HG02798 (cell line): ENCODE results near the gene NYAP1.

Source experiments
- ATAC-seq: cut with Tn5 transposase; IDR thresholded peaks from one replicate; pipeline ENCODE4 v1.9.1; 2021; ENCODE audit warnings: mild to moderate bottlenecking; ENCODE audit not compliant: unreplicated experiment, poor library complexity

The NYAP1 gene

GRCh38 chr7:100456562-100456961 is 27.2 kb upstream of the NYAP1 start:
- ATAC-seq = no peak

- ATAC-seq = no peak
Observed at GRCh38 chr7:100457033-100457432, 26.7 kb upstream of the NYAP1 start.

DNA sequence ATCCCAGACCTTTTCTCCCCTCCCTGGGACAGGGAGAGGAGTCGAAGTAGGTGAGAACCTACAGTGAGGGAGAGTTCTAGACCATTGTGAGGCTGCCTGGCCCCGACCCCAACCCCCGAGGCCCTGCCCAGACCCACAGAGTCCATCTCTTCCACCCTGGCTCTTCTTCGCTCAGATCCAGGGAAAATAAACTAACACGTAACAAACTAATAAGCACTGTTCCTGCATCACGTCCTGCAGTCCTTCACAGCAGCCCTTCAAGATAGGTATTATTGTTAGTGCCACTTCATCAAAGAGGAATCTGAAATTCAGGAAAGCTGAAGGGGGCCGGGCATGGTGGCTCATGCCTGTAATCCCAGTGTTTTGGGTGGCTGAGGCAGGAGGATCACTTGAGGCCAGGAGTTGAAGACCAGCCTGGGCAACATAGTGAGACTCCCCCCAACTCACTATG is 19.5 kb upstream of the NYAP1 start, which contains the start of gene SPACDR:
Gene SPACDR, minus strand, starts transcription at position 51 of the 451 bp plus-strand sequence. CDS start 235 bp downstream, outside the sequence.
- no peak for ATAC-seq

DNA sequence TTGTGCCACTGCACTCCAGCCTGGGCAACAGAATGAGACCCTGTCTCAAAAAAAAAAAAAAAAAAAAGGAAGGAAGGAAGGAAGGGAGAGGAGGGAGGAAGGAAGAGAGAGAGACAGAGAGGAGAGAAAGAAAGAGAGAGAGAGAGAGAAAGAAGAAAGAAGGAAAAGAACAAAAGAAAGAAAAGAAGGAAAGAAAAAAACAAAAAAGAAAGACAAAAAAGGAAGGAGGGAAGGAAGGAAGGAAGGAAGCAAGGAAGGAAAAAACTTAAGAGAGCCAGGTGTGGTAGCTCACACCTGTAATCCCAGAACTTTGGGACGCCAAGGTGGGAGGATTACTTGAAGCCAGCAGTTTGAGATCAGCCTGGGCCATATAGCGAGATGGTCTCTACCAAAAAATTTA is 18.9 kb upstream of the NYAP1 start:
- no peak for ATAC-seq

DNA sequence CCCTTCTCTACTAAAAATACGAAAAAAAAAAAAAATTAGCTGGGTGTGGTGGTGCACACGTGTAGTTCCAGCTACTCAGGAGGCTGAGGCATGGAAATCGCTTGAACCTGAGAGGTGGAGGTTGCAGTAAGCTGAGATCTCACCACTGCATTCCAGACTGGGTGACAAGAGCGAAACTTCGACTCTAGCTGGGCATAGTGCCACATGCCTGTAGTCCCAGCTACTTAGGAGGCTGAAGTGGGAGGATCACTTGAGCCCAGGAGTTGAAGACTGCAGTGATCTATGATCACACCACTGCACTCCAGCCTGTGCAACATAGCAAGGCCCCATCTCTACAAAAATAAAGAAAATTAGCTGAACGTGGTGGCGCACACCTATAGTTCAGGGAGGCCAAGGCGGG is 18.4 kb upstream of the NYAP1 start:
- no peak for ATAC-seq

DNA sequence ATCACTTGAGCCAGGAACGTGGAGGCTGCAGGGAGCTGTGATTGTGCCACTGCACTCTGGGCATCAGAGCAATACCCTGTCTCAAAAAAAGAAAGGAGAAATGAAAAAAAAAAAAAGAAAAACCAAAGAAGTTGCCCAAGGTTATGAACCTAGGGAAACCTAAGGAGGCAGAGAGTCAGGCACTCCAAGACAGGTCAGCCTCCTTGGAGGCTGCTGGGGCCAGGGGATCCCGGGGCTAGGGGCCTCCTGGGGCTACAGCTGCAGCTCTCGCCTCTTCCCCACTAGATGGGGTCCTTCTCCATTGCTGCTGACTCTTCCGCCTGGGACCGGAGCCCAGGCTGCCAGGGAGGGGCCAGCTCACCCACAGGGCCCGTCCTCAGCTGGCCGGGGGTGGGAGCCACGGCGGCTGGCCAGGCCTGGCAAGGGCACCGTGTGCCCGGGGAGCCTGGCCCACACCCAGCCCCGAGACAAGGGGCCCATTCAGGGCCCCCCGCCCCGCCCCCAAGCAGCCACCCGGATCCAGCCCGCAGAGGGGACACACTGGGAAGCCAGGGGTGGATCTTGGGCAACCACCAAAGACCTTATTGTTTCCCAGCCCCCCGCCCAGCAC is 17.9 kb upstream of the NYAP1 start:
- ATAC-seq = no peak

DNA sequence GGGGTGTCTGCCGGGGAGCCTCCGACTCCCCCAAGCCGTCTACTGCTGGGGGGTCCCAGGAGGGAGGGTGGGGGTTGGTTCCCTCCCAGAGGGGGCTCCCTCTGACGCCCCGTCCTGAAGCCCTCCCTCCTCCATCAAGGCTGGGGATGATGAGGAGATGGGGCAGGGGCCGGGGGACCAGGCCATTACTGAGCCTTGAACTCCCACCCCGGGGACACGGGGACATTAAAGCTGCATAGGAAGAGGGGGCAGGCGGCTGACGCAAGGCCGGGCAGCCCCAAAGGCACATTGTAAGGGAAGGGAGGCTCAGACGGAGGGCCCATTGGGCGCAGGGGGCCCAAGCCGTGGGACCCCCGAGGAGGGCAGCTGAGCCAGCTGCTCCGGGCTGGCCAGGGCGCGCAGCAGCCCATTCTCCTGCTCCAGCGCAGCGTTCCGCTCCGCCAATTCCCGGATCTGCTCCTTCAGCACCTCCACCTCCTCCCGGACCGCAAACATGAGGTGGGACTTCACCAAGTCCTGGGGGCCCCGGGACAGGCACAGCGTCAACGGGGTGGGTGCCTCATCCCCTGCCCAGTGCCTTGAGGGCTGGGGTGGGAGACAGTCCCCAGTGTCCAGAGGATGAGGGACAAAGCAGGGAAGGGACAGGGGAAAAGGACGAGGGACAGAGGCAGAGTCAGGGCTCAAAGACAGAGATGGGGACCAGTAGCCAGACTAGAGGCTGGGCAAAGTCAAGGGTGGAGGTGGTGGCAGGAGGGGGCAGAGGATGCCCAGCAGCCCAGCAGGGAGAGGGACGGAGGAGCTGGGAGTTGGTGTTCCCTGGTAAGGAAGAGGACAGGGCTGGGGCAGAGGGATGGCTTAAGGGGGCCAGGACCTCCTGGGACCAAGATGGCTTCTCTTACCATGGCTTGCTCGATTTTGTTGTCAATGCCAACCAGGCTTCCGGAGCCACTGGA is 16.8 kb upstream of the NYAP1 start:
- ATAC-seq = no peak

DNA sequence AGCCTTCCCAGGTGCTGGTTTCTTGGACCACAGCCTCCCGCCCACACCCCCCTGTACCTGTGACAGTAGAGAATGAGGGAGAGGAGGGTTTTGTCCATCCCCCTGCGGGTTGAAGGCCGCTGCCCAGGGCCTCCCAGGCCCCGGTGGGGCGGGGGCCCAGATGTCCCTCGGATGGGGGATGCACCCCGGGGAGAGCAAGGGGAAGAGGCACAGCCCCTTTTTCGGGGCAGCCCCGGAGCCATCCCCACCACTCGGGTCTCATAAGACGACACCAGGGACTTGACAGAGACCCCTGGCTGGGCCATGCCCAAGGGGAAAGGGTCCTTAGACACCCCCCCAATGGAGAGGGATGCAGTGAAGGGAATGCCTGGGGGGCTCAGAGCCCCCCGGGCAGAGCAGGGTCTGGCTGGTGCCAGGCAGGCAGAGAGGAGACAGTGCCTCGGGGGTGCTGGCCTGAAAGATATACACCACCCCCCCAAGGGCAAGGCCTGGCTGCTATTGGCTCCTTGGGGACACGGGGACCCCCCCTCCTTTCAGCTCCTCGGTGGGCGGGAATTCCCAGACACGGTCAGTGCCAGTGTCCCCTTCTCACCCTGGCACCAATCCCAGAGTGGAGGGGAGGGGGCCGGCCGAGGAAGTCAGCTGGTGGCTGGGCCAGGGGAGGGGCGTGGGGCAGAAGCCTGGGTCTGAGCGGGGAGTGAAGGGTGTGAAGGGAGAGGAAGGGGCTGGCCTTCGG is 15.9 kb upstream of the NYAP1 start:
- ATAC-seq = no peak

DNA sequence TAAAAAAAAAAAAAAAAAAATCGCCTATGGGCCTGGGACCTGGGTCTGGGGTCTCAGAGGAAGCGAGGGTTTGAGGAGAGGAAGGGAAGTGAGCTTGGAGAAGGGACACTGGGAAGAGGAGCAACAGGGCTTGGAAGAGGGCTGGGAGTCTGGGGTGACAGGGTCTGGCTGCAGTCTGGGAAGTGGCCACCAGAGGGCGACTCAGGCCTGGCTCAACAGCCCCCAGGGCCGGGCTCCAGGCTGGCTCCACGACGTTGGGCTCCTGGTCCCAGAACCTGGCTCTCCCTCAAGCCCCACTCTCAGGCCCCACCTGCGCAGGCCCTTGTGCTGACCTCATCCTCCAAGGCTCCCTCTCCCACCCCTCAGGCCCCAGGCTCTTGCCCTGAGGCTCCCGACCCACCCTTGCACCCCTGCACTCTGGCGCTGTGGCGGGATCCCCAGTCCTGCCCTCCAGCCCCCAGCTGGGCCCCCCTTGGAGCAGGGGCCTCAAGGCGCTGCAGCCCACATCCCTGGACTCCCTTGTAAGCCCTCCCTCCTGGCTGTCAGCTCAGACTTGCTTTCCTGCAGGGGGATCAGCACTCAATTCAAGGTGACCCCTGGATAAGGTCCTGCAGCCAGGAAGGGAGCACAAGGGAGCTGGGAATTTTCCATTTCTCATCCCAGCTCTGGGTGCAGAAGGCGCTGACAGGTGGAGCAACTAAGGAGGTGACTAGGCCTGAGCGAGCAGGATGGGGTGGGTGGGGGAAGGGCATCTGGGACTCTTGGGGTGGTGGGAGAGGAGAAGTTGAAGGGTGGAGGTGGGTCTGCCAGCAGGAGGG is 14.3 kb upstream of the NYAP1 start:
- ATAC-seq = peak; percentile 74

DNA sequence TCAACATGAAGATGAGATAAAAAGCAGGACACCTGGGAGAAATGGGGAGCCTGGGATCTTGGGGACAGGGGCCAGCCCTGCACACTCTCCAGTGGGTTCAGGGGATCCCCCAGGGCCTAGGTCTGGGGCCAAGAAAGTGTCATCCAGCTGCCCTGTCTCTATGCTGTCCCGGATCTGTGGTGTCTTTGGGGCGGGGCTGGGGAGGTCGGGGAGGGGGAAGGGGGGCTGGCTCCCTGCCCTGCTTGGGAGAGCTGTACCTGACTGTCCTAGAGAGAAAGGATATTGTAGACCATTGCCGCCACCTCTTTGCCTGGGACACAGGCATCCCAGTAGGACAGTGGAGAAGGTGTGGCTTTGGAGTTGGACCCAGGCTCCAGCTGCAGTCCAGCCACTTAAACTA is 12.7 kb upstream of the NYAP1 start:
- no peak for ATAC-seq

GRCh38 chr7:100472121-100472851 is 11.4 kb upstream of the NYAP1 start:
- ATAC-seq = no peak

GRCh38 chr7:100472854-100473499 is 10.8 kb upstream of the NYAP1 start:
- ATAC-seq = no peak

DNA sequence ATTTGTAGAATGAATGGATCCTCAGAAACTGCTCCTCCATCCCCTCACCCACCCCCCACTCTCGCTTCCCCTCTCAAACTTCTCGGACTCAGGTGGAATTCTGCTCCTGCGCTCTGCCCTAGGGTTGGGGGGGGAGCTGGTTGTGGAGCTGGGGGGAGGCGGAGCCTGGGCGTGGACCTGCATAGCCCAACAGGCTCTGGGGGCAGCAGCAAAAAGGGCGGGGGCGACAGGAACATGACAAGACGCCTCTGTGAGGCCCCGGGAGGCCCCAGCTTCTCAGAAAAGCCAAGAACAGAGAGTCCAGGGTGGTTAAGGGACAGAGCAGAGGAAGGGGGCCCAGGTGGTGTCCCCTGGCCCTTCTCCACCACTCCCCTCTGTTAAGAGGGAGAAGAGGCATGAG is 8.2 kb upstream of the NYAP1 start:
- ATAC-seq = no peak

DNA sequence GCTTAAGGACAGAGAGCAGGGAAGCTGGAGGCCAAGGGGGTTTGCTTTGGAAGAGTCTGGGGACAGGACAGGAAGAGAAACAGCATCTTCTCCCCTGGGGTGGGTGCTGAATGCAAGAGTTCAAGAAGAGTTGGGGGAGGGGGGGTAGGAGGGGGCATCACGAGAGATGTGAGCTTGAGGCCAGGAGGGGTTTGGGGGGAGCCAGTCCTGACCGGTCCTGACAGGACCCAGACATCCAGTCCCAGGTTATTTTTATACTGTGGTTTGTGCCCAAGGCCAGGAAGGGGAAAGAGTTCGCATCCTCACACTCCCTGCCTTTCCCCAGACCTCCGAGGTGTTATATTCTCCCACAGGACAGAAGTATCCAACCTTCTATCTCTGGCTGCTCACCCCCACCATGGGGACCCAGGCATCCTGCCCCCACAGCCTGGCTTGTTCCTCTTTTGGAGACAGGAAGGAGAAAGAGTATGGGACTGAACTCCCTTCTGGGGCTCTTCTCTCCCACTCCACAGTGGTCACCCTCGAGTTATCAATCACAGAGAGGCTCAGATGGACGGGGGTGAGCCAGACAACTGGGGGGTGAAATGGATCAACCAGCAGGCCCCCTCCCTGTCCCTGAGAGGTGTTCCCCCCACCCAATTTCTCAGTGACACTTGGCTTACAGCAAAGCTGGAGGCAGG is 7.5 kb upstream of the NYAP1 start:
- no peak for ATAC-seq

DNA sequence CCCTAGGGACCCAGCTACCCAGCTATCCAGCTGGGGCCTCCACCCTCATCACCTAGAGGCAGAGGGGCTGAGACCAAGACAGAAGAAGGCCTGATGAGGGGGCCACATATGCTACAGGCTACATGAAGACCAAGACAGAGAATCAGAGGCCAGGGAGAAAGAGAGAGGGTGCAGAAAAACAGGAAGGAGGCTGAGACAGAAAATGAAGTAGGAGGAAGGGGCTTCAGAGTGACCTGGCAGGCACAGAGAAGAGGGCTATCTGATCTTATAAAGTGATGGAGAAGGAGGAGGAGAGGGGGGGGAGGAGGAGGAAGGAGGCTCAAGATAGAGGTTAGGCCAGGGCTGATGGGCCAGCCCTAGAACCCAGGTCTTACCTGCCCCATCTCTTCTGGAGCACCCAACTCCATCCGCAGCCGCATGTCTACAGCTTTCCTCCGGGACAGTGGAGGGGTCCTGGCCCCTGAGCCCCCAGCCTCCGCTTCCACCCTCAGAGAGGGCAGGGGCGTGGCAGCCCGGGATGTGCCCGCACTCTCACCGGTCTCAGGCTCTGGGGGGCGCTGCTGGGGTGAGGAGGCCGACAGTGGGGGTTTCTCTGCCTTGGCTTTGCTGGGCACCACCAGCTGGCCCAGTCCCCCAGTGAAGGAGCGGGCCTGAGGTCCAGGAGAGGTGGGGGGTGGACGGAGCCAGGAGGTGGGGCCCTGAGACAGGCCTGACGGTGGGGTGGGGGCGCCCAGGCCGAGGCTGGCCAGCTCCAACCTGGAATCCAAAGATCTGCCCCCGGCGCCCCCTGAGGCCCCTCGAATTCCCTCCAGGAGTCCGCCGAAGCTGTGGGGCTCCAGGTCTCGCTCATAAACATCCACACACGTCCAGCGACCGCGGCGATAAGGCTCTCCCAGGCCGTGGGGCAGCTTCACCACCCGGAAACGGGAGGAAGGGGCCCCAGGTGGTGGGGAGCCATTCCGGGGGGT is 6.5 kb upstream of the NYAP1 start:
- ATAC-seq = no peak

DNA sequence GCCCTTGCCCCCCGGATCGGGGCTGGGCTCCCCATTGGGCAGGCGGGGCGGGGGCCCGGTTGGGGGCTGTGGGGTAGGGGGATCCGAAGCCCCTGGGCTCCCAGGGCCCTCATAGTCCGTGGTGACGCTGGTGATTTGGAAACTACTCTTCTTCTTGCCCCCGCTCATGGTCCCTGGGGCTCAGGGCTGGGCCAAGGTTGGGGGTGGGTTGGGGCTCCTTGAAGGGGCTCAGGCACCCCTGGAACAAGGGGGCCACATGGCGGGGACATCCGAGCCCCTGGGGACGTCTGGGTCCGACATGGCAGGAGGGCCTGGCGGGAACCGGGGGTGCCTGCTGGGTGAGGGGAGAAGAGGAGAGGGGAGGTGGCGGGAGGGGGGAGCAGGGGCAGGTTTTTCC is 5.9 kb upstream of the NYAP1 start:
- no peak for ATAC-seq

GRCh38 chr7:100478958-100479660 is 4.6 kb upstream of the NYAP1 start, which contains the start of gene TSC22D4:
TSC22D4 (minus strand) TSS chr7:100479214; CDS start chr7:100478038, 1,176 bp downstream.
- peak; percentile 66 for ATAC-seq
